HepG2 (cell line): ENCODE results near the gene COA7. TPM values are rescaled to one million over a fixed set of nuclear protein-coding genes. Genes with fewer than 3 reads are reported as not detected.

Source experiments
- ATF5 ChIP-seq: sonication (generic); formaldehyde crosslinking; IDR thresholded peaks from 2 replicates; pipeline ENCODE4 v1.4.0; 2020; ENCODE audit warnings: mild to moderate bottlenecking, low read depth, missing genetic modification reagents
- CEBPZ ChIP-seq: IDR thresholded peaks from 2 replicates; pipeline ENCODE4 v1.6.1; 2012; ENCODE audit warnings: low read length, improper control_type of control experiment
- E2F2 ChIP-seq: sonication (generic); formaldehyde crosslinking; IDR thresholded peaks from 2 replicates; pipeline ENCODE4 v1.4.0; 2020; ENCODE audit warnings: missing genetic modification reagents, borderline replicate concordance
- GABPA ChIP-seq, 2 experiments: IDR thresholded peaks; 2 replicates each; pipeline ENCODE4 v1.6.1; 2011 to 2016; ENCODE audit warnings: low read depth in 2 of 2, low read length in 1 of 2, missing biosample characterization in 1 of 2, missing genetic modification characterization in 1 of 2
- GRHL1 ChIP-seq: sonication (generic); formaldehyde crosslinking; conservative IDR thresholded peaks from 2 replicates; pipeline ENCODE4 v1.8.0; 2022; ENCODE audit warnings: missing genetic modification reagents
- NPAS2 ChIP-seq: sonication (generic); formaldehyde crosslinking; IDR thresholded peaks from 2 replicates; pipeline ENCODE4 v1.8.0; 2022; ENCODE audit warnings: mild to moderate bottlenecking, missing genetic modification reagents, borderline replicate concordance
- NR2F1 ChIP-seq, 2 experiments: fragments of 450-650 bp in 1 of 2; formaldehyde crosslinking in 1 of 2; IDR thresholded peaks; 2 replicates each; pipeline versions ENCODE4 v1.5.0 to v1.6.1; 2016 to 2020; ENCODE audit warnings: mild to moderate bottlenecking in 1 of 2, missing compliant biosample characterization in 1 of 2, missing genetic modification reagents in 1 of 2, moderate library complexity in 1 of 2
- PRDM4 ChIP-seq: sonication (generic); formaldehyde crosslinking; IDR thresholded peaks from 2 replicates; pipeline ENCODE4 v1.9.0; 2021; ENCODE audit warnings: missing genetic modification reagents, borderline replicate concordance
- PRPF4 ChIP-seq: fragments of 200-400 bp; formaldehyde crosslinking; IDR thresholded peaks from 2 replicates; pipeline ENCODE4 v1.6.1; 2016; ENCODE audit warnings: low read length, low read depth; ENCODE audit not compliant: poor library complexity, severe bottlenecking
- SMAD9 ChIP-seq: sonication (generic); formaldehyde crosslinking; IDR thresholded peaks from 2 replicates; pipeline ENCODE4 v1.5.1; 2020; ENCODE audit warnings: mild to moderate bottlenecking, missing genetic modification reagents
- TMF1 ChIP-seq: sonication (generic); formaldehyde crosslinking; IDR thresholded peaks from 2 replicates; pipeline ENCODE4 v1.8.1; 2022; ENCODE audit warnings: low read depth, missing genetic modification reagents
- USF2 ChIP-seq, 2 experiments: sonication (generic) in 1 of 2; formaldehyde crosslinking in 1 of 2; IDR thresholded peaks; 2 replicates each; pipeline versions ENCODE4 v1.5.1 to v1.6.1; 2011 to 2020; ENCODE audit warnings: borderline replicate concordance in 1 of 2, low read depth in 1 of 2, low read length in 1 of 2, mild to moderate bottlenecking in 1 of 2, missing genetic modification reagents in 1 of 2, moderate library complexity in 1 of 2
- ZNF891 ChIP-seq: sonication (generic); formaldehyde crosslinking; IDR thresholded peaks from 2 replicates; pipeline ENCODE4 v1.5.0; 2020; ENCODE audit warnings: mild to moderate bottlenecking, missing genetic modification reagents
- polyA plus RNA-seq, 8 experiments: library from polyadenylated mRNA; depleted of rRNA in 3 of 8; stranded (reverse) in 7 of 8; unstranded in 1 of 8; fragments of >200 nt; fragmentation: Illumina TruSeq in 4 of 8; extraction: Trizol in 4 of 8; gene quantifications; 2 replicates each; pipeline versions ENCODE4 v1.2.1 to v1.2.3, GENCODE V29; 2011 to 2016; ENCODE audit warnings: low read depth in 4 of 8, missing spikeins in 1 of 8, mixed read lengths in 1 of 8; ENCODE audit not compliant: insufficient read depth in 1 of 8
- total RNA-seq, 5 experiments: library from RNA; depleted of rRNA; stranded (reverse); fragments of >200 nt; fragmentation: Illumina TruSeq; extraction: Trizol; gene quantifications; 2 replicates each; pipeline ENCODE4 v1.2.3, GENCODE V29; 2016; ENCODE audit warnings: low read depth in 1 of 5

COA7 gene
- total and polyA plus RNA-seq, 2 of the 13 experiments (the other 11 are each of a cell fraction or from before 2014, with no cell fraction given), result 12.3 to 30.4 TPM

- TF ChIP-seq CEBPZ (no peak), NR2F1 (CRISPR knock-in tag; IDR thresholded peaks at IDR 0.05) (no peak), PRPF4 (no peak), TMF1 (peak; percentile 83), E2F2 (no peak), USF2 (IDR thresholded peaks at IDR 0.05; ENCODE audit: low read depth, low read length) (peak; percentile 69), USF2 (CRISPR knock-in tag; IDR thresholded peaks at IDR 0.05; ENCODE audit: borderline replicate concordance) (peak; percentile 94), GRHL1 (CRISPR knock-in tag) (no peak), GABPA (IDR thresholded peaks at IDR 0.05; ENCODE audit: low read depth, low read length) (no peak), GABPA (CRISPR knock-in tag; IDR thresholded peaks at IDR 0.05; ENCODE audit: low read depth) (no peak; the same call in 1 of the 2 replicates), SMAD9 (no peak), ZNF891 (CRISPR knock-in tag) (peak; percentile 96), ATF5 (peak; percentile 90), PRDM4 (no peak), NPAS2 (CRISPR knock-in tag) (no peak)
These were observed at the start of gene COA7 (continued) for GRCh38 chr1:52697795-52698674.
